ENCODE measurements around the gene ENPP7.

Gene ENPP7

GRCh38 chr17:79758271-79758670, 27.5 kb downstream of the ENPP7 start:
- Histone ChIP-seq H3K9ac (ENCODE audit: low read depth, low read length, poor library complexity, severe bottlenecking) (no peak overlapping the region), H3K4me3 (ENCODE audit: low read length, poor library complexity, severe bottlenecking) (no peak overlapping the region), H3K4me2 (ENCODE audit: low read depth, low read length, poor library complexity, severe bottlenecking) (no peak overlapping the region), H3K36me3 (ENCODE audit: insufficient read depth, low read length) (no peaks in the 10 kb centered on the region), H3K9me3 (ENCODE audit: insufficient read depth, low read depth, low read length) (no peaks in the 10 kb centered on the region), H3F3A (ENCODE audit: low read depth) (no peaks in the 10 kb centered on the region), H3K79me2 (ENCODE audit: insufficient read depth, low read length) (no peaks in the 10 kb centered on the region), H3K9me2 (replicated peaks; ENCODE audit: low read depth, low read length) (no peaks in the 10 kb centered on the region), H3K4me1 (ENCODE audit: insufficient read depth, low read length, poor library complexity, severe bottlenecking) (no peaks in the 10 kb centered on the region), H4K20me1 (ENCODE audit: insufficient read depth, low read length, poor library complexity, severe bottlenecking) (no peaks in the 10 kb centered on the region), H3K27me3 (ENCODE audit: insufficient read depth, low read length, poor library complexity, severe bottlenecking) (no peaks in the 10 kb centered on the region), H2AFZ (ENCODE audit: low read length) (no peak overlapping the region)
- no peak for TF ChIP-seq EZH2phosphoT487 (IDR thresholded peaks at IDR 0.05; ENCODE audit: borderline replicate concordance)
- no peak for TF ChIP-seq CTCF (conservative IDR thresholded peaks at IDR 0.05; ENCODE audit: low read length)

- no peaks in the 10 kb centered on the region for H3K4me1 ChIP-seq (ENCODE audit: insufficient read depth, low read length, poor library complexity, severe bottlenecking)
These were observed 29.6 kb downstream of the ENPP7 start for GRCh38 chr17:79760197-79760906.

GRCh38 chr17:79761894-79762589, 31.3 kb downstream of the ENPP7 start:
- H3K4me1 ChIP-seq (ENCODE audit: insufficient read depth, low read length, poor library complexity, severe bottlenecking) = no peaks in the 10 kb centered on the region
- TF ChIP-seq EZH2phosphoT487 (IDR thresholded peaks at IDR 0.05; ENCODE audit: borderline replicate concordance) (no peak), CTCF (conservative IDR thresholded peaks at IDR 0.05; ENCODE audit: low read length) (no peak)
- H3K27me3 ChIP-seq (ENCODE audit: insufficient read depth, low read length, poor library complexity, severe bottlenecking) = no peaks in the 10 kb centered on the region
- no peaks in the 10 kb centered on the region for H3K9me3 ChIP-seq (ENCODE audit: insufficient read depth, low read depth, low read length)
- H3K9ac ChIP-seq (ENCODE audit: low read depth, low read length, poor library complexity, severe bottlenecking) = no peak overlapping the region
- no peaks in the 10 kb centered on the region for H3F3A ChIP-seq (ENCODE audit: low read depth)
- no peak overlapping the region for H3K4me2 ChIP-seq (ENCODE audit: low read depth, low read length, poor library complexity, severe bottlenecking)
- no peaks in the 10 kb centered on the region for H4K20me1 ChIP-seq (ENCODE audit: insufficient read depth, low read length, poor library complexity, severe bottlenecking)
- H3K36me3 ChIP-seq (ENCODE audit: insufficient read depth, low read length) = no peaks in the 10 kb centered on the region
- no peak overlapping the region for H3K4me3 ChIP-seq (ENCODE audit: low read length, poor library complexity, severe bottlenecking)
- no peaks in the 10 kb centered on the region for H3K79me2 ChIP-seq (ENCODE audit: insufficient read depth, low read length)
- no peaks in the 10 kb centered on the region for H3K9me2 ChIP-seq (replicated peaks; ENCODE audit: low read depth, low read length)
- H2AFZ ChIP-seq (ENCODE audit: low read length) = no peak overlapping the region

More at GRCh38 chr17:79760197-79760906, 29.6 kb downstream of the ENPP7 start:
- H3K9me2 ChIP-seq (replicated peaks; ENCODE audit: low read depth, low read length) = no peaks in the 10 kb centered on the region
- no peaks in the 10 kb centered on the region for H4K20me1 ChIP-seq (ENCODE audit: insufficient read depth, low read length, poor library complexity, severe bottlenecking)
- no peak overlapping the region for H2AFZ ChIP-seq (ENCODE audit: low read length)
- no peaks in the 10 kb centered on the region for H3K9me3 ChIP-seq (ENCODE audit: insufficient read depth, low read depth, low read length)
- TF ChIP-seq CTCF (conservative IDR thresholded peaks at IDR 0.05; ENCODE audit: low read length) (no peak), EZH2phosphoT487 (IDR thresholded peaks at IDR 0.05; ENCODE audit: borderline replicate concordance) (no peak)
- H3K4me3 ChIP-seq (ENCODE audit: low read length, poor library complexity, severe bottlenecking) = no peak overlapping the region
- H3K36me3 ChIP-seq (ENCODE audit: insufficient read depth, low read length) = no peaks in the 10 kb centered on the region
- no peak overlapping the region for H3K9ac ChIP-seq (ENCODE audit: low read depth, low read length, poor library complexity, severe bottlenecking)
- no peaks in the 10 kb centered on the region for H3F3A ChIP-seq (ENCODE audit: low read depth)
- H3K27me3 ChIP-seq (ENCODE audit: insufficient read depth, low read length, poor library complexity, severe bottlenecking) = no peaks in the 10 kb centered on the region
- H3K4me2 ChIP-seq (ENCODE audit: low read depth, low read length, poor library complexity, severe bottlenecking) = no peak overlapping the region
- H3K79me2 ChIP-seq (ENCODE audit: insufficient read depth, low read length) = no peaks in the 10 kb centered on the region
